GM10266 (cell line): ENCODE measurements around the gene TTYH1.
A peak's percentile ranks its signal among the peaks of the same experiment; 100 is the strongest.

Experiments
- DNase-seq: peaks from one replicate; pipeline ENCODE4 v3.0.0; 2012; ENCODE audit errors: extremely low spot score
- TF ChIP-seq, protein P1 (sequence below): IDR thresholded peaks from 2 replicates; pipeline ENCODE4 v1.5.1; 2012; ENCODE audit warnings: mild to moderate bottlenecking, low read depth; ENCODE audit not compliant: control insufficient read depth, insufficient read depth; ENCODE audit errors: missing control alignments

The TTYH1 gene

DNA sequence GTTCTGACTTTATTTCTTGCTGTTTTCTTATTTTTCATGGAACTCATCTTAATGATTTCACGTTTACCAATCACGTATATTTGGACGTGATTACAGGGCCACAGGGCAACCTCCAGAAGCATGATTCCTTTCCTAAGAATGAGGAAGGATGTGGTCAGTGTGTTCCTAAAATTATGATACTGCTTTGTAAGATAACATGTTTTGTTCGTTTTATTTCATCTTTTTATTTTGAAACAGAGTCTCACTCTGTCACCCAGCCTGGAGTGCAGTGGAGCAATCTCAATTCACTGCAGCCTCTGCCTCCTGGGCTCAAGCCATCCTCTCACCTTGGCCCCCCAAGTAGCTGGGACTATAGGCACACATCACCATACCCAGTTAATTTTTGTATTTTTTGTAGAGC lies 25.7 kb upstream of the TTYH1 start:
- DNase-seq = no peak
- TF ChIP-seq, protein P1, sequence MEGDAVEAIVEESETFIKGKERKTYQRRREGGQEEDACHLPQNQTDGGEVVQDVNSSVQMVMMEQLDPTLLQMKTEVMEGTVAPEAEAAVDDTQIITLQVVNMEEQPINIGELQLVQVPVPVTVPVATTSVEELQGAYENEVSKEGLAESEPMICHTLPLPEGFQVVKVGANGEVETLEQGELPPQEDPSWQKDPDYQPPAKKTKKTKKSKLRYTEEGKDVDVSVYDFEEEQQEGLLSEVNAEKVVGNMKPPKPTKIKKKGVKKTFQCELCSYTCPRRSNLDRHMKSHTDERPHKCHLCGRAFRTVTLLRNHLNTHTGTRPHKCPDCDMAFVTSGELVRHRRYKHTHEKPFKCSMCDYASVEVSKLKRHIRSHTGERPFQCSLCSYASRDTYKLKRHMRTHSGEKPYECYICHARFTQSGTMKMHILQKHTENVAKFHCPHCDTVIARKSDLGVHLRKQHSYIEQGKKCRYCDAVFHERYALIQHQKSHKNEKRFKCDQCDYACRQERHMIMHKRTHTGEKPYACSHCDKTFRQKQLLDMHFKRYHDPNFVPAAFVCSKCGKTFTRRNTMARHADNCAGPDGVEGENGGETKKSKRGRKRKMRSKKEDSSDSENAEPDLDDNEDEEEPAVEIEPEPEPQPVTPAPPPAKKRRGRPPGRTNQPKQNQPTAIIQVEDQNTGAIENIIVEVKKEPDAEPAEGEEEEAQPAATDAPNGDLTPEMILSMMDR = no peak

GRCh38 chr19:54390942-54391577 lies 24.2 kb upstream of the TTYH1 start:
- peak; percentile 66 for DNase-seq
- TF ChIP-seq, protein P1 = peak; percentile 84

DNA sequence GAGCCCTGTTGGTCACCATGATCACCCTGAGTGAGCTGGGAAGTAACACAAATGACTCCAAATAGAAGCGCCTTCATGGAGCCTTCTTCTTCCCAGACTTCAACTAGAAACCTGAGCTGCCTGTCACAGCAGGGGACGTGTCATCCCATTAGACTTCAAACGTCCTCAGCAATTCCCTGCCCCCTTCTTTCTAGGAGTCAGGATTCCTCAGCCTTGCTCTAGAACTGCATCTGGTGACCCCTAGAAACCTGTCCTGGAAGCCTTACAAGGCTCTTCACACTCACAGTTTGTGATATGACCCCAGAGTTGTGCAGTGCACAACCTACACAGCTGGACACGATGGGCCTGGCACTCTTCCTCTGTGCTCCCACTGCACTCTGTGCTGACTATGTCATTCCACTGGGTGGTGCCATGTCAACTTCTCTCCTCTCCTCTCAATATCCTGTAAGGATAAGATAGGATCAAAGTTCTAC lies 23.6 kb upstream of the TTYH1 start:
- TF ChIP-seq, protein P1 = no peak
- no peak for DNase-seq

DNA sequence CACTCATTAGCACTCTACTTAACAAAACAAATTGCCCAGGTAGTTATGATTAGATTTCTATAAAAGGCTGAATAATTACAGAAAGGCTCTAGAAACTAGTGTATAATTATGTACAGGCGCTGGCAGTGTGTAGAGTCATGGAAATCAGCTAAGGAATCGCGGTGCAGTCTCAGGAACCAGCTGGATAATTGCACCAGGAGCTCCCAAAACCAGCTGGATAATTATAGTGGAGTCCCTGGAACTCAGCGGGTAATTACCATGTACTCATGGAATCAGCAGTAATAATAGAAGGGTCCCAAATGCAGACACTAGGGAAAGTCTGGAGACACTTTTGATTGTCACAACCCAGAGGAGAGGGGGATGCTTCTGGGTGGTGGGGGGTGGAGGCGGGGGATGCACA lies 23.2 kb upstream of the TTYH1 start:
- no peak for DNase-seq
- TF ChIP-seq, protein P1 = no peak

DNA sequence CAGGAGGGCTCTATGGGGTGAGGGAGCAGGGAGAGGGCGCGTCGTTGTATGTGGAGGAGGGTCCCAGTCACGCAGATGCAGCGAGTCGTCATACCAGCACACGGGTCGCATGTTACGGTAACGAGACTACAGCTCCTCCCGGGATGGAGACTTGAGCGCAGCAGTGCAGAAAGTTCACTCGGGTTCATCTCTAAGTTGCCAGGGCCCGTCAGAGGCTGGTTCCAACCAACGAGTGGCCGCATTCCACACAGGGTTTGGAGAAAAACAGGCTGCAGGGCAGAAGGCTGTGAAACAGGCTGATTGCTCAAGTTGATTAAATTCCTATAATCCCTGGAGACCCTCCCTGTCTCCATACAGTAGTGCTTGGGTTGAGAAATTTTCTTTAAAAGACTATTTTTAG lies 21.9 kb upstream of the TTYH1 start:
- TF ChIP-seq, protein P1 = no peak
- DNase-seq = no peak

DNA sequence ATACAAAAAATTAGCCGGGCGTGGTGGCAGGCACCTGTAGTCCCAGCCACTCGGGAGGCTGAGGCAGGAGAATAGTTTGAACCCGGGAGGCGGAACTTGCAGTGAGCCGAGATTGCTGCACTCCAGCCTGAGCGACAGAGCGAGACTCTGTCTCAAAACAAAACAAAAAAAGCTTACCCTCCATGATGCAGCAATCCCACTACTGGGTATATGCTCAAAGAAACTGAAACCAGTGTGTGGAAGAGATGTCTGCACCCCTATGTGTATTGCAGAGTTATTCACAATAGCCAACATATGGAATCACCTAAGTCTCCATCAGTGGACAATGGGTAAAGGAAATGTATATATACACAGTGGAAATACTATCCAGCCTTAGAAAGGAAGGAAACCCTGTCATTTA lies 19.6 kb upstream of the TTYH1 start:
- TF ChIP-seq, protein P1 = no peak
- no peak for DNase-seq

- TF ChIP-seq, protein P1 = no peak
These were observed 16.1 kb upstream of the TTYH1 start for GRCh38 chr19:54399189-54399588.

More at GRCh38 chr19:54399189-54399588, 16.1 kb upstream of the TTYH1 start:
- no peak for DNase-seq
